HG03432 (cell line): Measurements from ENCODE around the gene ANP32E.
"Not testable (repeated sequence)": the region's sequence is repeated elsewhere in the genome, so short reads cannot be mapped to it uniquely, and the experiment has no call there.

Experiments used
- ATAC-seq: cut with Tn5 transposase; IDR thresholded peaks from one replicate; pipeline ENCODE4 v1.9.1; 2021; ENCODE audit warnings: mild to moderate bottlenecking, moderate library complexity; ENCODE audit not compliant: unreplicated experiment

ANP32E gene

GRCh38 chr1:150257624-150258585, 22.0 kb upstream of the ANP32E start, which contains the start of gene CA14:
Gene CA14, plus strand, starts transcription at chr1:150257774. Its CDS starts 355 bp downstream, at chr1:150258129.
- ATAC-seq, result no peak

DNA sequence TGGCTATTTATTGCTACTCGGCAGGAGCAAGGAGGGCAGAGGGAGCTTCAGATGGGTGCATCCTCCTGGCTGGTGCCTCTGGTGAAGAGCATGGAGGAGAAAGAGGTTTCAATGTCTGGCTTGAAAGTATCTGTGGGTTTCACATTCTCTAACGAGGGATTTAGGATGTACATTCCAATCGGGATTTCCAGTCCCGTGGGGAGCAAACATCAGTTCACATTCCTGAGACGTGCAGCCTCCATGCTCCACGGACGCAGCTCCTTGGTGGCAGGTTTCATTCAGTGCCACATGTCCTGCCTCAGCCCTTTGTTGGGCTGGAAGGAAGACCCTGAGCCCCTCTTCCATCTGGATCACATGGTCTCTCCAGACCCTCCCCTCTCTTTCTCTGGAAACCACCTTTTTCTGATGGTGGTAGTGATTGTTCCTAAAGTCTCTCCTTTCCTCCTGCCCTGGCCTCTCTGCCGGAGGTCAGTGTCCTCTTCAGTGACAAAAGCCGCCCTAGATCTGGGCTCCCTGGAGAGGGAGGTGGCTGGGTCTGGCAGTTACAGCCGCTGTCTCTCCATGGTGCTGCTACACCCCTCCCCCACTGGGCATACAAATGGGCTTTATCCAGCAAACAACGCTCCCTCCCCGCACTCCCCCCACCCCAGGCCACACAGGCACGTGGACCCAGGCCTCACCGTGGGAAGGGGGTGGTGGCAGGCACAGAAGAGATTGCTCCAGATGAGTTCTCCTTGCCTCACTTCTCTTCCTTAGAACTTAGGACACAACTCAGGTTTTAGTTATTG, 20.8 kb upstream of the ANP32E start:
- no peak for ATAC-seq

- no peak for ATAC-seq
These were observed 20.3 kb upstream of the ANP32E start for GRCh38 chr1:150256198-150256553.

DNA sequence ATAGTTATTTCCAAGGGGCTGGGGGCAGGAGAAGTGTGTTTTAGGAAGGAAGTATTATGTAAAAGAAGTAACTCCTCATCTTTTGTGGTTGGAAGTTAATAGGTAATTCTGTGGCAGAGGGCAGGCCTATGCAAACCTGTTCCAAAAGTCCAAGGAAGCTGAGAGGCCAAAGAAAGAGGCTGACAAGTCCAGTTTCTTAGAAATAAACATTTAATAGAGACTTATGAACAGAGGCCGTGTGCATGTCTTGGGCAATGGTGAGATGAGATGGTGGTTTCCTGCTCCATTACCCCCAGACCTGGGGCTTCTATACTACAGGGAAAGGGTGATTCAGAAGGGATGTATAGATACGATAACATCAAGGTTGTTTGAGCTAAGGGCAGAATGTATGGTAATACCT, 14.0 kb upstream of the ANP32E start:
- ATAC-seq, result no peak

DNA sequence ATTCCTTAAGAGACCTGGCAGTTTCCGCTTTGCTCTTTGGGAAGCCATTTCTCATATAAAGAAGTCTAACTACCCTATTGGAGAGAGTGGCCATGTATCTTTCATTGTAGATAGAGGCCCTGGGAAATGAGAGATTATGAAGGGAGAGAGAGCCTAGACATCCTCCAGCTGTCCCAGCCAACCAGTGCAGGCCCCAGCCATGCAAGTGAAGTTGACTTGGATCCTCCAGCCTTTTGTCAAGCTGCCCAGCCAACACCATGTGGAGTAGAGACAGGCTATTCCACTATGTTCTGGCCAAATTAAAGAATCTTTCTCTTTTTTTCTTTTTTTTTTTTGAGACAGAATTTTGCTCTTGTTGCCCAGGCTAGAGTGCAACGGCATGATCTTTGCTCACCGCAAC, 7.1 kb upstream of the ANP32E start:
- ATAC-seq, result no peak

DNA sequence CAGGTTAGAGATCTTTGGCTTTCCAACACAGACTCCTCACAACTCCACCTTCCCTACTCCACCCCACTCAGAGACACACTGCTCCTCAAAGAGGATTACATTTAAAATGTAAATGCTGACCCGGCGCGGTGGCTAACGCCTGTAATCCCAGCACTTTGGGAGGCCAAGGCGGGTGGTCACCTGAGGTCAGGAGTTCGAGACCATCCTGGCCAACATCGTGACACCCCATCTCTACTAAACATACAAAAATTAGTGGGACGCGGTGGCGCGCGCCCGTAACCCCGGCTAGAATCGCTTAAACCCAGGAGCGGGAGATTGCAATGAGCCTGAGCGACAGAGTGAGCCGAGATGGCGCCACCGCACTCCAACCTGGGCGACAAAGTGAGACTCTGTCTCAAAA, 1.8 kb upstream of the ANP32E start:
- ATAC-seq, result no peak

GRCh38 chr1:150237176-150237575, 1.3 kb upstream of the ANP32E start:
- ATAC-seq, result not testable (repeated sequence)

DNA sequence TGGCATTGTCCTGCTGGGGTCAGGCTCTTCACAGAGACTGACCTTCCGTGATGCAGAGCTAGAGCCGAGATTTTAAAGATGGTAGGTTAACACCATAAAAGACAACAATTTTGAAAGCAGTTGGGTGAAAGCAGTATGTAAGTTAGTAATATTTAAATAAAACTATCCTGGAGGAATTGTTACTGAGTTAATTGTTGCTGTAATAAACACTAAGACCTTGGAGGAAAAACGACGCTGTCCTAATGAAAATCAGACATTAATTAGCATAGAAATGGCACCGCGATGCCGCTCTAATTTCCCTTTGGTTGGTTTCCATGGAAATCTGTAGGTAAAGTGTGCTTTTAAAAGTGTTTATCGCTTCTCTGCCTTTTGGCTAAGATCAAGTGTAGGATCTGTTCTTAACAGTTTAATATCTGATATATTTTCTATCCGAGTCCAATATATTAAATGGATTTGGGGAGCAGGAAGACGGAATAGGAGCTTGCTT, 745 bp upstream of the ANP32E start:
- no peak for ATAC-seq

DNA sequence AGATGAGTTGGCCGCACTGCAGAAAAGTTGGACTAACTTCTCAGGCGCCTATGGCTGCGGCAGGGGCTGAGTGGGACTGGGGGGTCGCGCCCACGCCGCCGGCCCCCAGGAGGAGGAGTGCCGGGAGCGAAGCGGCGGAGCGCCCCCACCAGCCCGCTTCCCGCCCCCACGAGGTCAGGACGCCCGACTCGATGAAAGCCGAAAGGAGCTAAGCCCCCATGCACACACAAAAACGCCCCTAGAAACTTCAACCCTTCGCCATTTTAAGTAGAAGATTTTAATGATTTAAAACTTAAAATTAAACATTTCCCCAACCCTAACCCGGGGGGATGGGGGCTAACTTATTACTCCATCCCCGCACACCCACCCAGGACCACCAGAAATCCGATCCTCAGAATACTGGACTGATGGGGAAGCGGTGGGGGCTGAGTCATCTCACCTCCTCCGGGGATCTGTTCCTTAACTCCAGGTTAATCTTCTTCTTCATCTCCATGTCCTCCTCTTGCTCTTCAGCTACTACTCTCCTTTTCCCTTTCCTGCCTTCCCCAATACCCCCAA, 539 bp downstream of the ANP32E start:
- ATAC-seq, result peak; percentile 5

DNA sequence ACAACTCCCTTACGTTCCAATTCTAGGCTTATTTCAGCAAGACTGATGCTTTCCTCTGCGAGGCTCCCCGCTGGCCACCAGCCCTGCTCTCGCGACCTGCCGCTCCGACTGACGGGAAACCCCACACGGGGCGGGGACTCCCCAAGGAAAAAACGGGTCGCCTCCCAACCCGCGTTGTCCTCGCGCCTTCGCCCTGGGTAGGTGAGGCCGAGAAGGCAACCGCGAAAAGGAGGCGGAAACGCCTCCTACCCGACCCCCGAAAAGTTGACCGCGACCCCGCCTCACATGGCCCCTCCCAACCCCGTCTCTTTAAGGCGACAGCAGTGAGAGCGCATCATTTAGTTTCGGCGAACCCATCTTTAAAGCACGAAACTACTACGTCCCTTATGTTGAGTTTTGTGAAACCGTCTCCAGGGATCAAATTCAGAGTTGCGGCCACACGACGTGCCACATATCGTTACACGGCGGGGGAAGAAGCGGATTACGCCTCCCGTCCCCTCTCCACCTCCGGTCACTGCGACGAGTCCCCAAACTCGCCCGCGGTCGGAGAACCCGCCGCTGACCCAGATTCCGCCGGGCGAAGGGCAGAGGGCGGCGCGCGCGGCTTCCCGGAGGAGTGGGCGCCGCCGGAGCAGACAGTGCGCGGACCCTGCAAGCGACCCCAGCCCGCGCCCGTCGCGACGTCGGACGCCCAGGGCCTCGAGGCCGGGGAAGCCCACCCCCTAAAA, 1.2 kb downstream of the ANP32E start:
- ATAC-seq, result peak; percentile 61

DNA sequence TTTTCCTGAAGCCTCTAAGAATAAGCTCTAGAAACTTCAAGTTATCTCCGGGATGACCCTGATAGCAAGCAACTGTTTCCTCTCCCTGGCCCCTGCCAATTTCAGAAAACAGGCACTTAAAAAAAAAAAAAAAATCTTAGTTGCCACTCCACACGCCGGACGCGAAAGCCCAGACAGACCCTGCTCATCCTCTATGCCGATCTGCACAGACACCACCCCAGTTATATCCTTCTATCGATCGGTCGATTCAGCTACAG, 1.7 kb downstream of the ANP32E start:
- ATAC-seq, result no peak

DNA sequence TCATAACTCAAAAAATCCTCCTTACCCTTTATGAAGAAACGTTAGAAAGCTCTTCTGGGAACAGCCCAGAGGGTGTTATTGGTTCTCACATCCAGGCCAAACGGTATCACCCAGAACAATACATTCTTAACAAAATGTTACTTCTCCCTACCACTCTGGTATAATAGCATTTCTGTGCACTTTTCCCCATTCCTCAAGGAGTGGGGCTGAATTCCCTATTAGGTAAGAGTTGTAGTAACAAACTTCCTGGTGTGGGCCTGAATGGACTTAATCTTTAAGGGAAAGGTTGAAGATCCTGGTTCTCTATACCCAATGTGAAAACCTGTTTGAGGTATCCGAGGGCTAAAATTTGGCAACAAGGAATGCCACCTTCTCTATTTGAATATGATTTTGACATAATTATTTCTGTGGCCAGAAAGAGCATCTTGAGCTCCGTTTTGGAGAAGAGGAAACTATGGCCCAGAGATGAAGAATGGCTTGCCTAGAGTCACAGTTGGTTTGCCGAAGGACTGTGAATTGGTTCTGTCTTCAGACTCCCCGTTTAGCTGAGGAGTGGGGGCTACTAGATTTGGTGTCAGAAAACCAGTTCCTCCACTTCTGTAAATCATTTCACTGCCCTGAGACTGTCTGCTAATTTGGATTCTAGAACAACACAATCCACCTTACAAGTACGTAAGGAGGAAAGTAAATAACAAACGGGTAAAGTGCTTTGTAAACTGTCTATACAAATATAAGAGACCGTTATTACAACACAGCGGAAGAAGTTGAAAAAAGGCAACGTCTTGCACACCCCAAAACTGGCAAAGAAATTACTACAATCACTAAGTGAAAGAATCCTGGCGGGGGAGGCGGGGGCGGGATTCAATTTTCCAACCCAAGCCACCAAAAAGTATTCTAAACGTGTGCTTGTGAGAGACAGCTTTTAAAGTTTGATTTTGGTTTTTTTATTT, 2.3 kb downstream of the ANP32E start:
- ATAC-seq, result no peak

DNA sequence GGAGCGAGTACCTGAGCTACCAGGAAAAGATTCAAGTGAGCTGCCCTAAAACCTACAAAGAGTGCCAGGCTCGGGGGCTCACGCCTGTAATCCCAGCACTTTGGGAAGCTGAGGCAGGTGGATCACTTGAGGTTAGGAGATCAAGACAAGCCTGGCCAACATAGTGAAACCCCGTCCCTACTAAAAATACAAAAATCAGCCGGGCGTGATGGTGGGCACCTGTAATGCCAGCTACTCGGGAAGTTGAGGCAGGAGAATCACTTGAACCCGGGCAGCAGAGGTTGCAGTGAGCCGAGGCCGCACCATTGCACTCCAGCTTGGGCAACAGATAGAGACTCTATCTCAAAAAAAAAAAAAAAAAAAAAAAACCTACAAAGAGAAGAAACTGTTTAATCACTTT, 3.0 kb downstream of the ANP32E start:
- not testable (repeated sequence) for ATAC-seq

DNA sequence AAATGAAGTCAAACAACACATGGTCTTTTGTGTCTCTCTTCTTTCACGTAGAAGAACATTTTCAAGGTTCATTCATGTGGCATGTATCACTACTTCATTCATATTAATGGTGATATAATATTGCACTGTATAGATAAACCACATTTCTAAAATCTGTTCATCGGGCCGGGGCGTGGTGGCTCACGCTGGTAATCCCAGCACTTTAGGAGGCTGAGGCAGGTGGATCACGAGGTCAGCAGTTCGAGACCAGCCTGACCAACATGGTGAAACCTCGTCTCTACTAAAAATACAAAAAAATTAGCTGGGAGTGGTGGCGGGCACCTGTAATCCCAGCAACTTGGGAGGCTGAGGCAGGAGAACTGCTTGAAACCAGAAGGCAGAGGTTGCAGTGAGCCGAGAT, 7.7 kb downstream of the ANP32E start:
- ATAC-seq, result not testable (repeated sequence)

DNA sequence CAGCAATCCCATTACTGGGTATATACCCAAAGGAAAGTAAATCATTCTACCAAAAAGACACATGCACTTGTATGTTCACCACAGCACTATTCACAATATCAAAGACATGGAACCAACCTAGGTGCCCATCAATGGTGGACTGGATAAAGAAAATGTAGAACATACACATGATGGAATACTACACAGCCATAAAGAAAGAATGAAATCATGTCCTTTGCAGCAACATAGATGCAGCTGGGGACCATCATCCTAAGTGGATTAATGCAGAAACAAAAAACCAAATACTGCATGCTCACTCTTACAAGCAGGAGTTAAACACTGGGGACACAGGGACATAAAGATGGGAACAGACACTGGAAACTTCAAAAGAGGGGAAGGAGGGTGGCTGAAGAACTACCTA, 8.7 kb downstream of the ANP32E start:
- no peak for ATAC-seq

- no peak for ATAC-seq
These were observed 9.4 kb downstream of the ANP32E start for GRCh38 chr1:150226486-150226885.

- ATAC-seq, result no peak
These were observed 10.4 kb downstream of the ANP32E start for GRCh38 chr1:150225546-150225945.

- no peak for ATAC-seq
These were observed 10.9 kb downstream of the ANP32E start for GRCh38 chr1:150224983-150225382.

DNA sequence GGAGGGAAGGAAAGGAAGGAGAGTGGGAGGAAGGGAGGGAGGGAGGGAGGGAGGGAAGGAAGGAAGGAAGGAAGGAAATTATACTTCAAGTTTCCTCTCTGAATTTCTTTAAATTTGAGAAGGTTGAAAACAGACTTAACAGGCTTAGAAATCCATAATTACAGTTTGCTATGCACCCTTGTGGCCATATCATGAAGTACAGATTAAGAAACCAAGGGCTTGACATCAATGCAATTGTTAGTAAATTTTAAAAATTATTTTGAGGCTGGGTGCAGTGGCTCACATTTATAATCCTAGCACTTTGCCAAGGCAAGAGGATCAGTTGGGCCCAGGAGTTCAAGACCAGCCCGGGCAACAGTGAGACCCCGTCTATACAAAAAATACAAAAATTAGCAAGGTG, 14.4 kb downstream of the ANP32E start:
- no peak for ATAC-seq

DNA sequence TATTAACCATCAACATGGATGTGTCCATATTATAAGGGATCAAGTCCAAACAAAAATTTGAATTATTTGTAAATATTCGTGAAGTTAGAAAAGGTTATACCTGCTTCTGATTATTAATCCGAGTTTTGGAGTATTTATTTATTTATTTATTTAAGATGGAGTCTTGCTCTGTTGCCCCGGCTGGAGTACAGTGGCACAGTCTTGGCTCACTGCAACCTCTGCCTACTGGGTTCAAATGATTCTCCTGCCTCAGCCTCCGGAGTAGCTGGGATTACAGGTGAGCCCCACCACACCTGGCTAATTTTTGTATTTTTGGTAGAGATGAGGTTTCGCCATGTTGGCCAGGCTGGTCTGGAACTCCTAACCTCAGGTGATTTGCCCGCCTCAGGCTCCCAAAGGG, 20.1 kb downstream of the ANP32E start:
- not testable (repeated sequence) for ATAC-seq
